Cerebellar nuclear complex (tissue), 1 donor: Measurements from ENCODE around the gene MYD88.

Experiments used
- DNase-seq, 2 experiments: peaks; one replicate each; lab custom pipeline; 2025; lab: John Stamatoyannopoulos, UW

MYD88 gene

GRCh38 chr3:38112378-38112761 is 26.1 kb upstream of the MYD88 start:
- no peak for DNase-seq

GRCh38 chr3:38114052-38114874 is 24.2 kb upstream of the MYD88 start:
- DNase-seq: no peak

DNA sequence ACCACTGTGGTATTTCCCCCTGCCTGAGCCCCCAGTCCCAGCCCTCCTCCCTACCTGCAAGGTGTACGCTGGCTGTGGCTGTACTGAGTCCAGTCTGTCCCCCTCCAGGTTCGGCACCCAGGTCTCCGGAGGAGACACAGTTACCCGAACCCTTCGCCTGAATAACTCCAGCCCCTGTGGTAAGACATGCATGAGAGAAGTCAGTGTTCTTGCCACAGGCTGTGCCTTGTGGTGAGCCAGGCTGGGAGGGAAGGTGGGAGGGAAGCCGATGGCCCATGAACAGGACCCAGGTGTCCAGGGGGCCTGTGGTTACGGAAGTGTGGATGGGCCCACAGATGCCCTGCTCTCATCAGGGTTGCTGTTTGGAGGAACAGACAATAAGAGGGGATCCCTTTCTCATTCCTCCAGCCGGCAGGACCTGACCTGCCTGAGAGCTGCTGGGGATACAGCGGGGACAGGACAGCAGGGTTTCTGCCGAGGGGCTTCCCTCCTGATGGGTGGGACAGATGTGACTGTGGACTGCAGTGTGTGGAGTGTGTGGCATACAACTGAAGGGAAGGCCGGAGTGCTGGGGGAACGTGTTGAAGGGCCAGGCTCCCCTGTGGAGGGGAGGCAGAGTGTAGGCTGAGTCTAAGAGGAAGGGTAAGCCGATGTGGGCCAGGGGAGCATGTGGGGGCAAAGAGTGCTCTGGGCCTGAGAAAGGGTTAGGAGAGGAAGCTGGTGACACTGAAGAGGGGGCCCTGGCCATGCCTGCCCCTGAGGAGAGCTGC is 23.4 kb upstream of the MYD88 start:
- DNase-seq: no peak

DNA sequence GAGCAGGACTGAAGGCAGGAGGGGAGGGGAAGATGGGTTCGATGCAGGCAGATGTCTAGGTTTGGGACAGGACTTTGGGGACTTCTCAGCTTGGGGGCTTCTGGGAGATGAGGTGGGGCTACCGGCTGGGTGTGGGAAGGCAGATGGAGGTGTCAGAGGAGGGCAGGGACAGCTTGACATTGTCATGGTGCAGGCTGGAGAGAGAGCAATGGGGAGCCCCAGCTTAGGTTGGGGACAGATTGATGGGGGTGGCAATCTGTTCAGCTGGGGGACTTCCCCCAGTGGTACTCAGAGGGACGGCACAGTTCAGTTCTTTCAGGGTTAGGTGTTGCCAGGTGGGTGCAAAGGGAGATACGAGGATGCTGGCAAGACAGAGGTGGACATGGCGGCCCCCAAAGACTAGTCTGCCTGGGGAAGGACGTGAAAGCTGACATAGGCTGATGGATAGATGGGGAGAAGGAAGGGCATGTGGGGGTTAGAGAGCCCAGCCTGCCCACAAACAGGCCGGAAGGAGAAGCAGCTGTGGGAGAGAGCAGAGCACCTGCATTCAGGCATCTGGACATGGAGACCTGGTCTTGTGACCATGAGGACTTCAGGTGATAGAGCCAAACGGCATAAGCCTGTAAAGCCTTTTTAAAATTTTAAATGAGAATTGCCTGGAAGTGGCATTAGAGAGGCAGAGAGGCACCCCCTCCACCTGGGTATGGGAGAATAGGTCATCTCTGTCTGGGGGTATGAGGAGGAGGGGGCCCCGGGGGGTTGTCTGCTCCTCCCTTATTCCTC is 22.6 kb upstream of the MYD88 start:
- DNase-seq: no peak

- DNase-seq: no peak
Observed at GRCh38 chr3:38116471-38117162, 21.8 kb upstream of the MYD88 start.

DNA sequence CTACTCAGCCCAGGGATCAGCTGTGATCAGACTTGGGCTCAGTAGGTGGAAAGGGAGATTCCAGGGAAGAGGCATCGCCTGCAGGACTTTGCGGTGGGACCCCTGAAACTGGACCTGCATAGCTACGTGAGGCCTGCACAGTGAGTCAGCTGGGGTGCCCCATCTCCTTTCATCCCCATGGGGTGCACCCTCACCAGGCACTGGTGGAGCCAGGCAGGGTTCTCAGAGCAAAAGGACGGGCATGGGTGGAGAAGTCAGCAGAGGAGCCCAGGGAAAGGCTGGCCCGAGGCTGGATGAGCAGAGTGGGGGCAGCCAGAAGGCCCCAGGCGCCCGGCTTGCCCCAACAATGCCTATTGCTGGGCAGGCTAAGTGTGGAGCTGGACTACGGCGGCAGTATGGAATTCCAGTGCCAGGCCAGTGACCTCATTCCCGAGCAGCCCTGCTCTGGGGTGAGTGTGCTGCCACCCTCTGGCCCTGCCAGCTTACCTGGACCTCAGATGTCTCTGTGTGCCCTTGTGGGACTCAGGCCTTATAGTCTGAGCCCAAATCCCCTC is 21.2 kb upstream of the MYD88 start:
- no peak for DNase-seq

DNA sequence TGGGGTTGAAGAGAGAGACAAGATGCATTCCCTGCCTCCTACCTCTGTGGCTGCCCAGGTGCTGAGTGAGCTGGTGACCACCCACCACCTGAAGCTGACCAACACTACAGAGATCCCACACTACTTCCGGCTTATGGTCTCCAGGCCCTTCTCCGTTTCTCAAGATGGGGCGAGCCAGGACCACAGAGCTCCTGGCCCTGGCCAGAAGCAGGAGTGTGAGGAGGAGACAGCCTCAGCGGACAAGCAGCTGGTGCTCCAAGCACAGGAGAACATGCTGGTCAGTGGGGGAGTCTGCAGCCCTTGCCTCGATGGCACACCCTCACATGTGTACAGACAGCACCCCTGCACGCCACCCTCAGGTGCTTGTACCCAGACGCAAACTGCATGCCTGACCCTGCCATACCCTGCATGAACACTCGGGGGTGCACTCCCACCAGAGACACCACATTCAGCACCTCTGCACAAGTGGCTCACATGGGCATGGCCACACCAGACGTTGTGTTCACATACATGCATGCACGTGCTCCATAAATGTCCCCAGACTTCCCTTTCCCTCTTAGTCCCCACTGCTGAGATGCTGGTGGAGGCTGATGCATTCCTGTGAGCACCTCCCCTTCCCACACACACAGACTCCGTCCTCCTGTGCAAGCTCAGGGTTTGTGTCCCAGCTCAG is 20.6 kb upstream of the MYD88 start:
- DNase-seq: no peak

GRCh38 chr3:38118421-38119247 is 19.8 kb upstream of the MYD88 start:
- DNase-seq: no peak

GRCh38 chr3:38119248-38119544 is 19.3 kb upstream of the MYD88 start:
- DNase-seq: no peak

DNA sequence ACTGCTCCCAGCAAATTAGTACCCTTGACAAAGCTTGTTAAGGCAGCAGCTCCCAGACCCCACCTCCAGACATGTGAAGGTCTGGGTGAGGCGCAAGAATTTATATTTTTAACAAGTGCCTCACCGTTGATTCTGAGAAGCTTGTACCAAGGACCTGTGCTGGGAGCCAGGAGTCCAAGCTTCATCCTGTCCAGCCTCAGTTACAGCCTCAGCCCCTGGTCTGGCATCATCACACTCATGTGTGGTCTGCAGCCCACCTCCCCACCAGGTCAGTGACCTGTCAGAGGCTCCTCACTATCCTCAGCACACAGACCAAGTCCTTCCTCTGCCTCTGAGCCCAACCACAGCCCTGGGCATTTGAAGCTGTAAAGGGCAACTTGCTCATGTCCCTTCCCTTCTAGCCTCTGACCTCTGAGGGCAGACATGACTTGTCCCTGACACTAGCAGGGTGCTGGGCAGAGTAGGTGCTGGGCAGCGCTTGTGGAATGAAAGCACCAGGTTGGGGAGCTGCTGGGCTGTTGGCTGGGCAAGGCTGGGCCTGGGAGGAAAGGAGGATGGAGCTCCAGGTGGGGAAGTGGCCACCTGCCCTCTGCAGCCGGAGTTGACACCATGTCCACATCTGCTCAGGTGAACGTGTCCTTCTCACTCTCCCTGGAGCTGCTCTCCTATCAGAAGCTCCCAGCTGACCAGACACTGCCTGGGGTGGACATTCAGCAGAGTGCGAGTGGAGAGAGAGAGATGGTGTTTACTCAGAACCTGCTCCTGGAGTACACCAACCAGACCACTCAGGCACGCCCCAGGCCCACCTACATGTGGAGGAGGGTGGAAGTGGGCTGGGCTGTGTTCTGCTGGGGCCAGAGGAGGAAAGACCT is 18.4 kb upstream of the MYD88 start:
- DNase-seq: no peak

DNA sequence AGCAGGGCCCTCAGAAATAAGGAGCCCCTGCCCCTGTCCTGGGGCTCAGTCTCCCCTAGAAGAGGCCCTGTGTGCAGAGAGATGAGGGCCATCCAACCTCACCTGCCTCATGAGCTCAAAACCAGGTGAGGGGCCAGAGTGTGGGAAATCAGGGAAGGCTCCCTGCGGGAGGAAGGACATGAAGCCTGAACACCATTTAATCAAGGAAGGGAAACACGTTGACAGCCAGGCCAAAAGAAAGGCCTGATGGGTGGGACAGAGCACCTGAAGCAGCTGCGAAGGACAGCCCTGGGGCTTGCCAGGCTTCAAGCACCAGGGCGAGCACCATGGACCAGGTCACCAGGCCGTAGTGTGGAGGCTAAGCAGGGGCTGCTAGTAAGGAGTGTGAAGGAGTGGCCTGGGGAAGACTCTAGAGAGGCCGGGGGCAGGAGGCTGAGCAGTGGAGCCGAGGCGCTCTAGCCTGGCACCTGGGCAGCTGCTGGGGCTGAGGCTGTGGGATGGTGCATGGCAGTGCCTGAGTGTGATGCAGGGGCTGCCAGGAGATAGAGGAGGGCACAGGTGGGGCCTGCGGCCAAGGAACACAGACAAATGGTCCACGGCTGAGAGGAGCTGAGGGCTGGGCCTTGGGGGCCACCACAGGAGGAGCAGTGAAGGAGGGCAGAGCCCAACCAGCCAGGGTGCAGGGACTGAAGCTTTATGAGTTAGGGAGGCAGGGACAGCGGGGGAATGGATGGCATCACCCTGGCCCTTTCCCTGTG is 17.6 kb upstream of the MYD88 start:
- no peak for DNase-seq

GRCh38 chr3:38121451-38121831 is 17.0 kb upstream of the MYD88 start:
- no peak for DNase-seq

- no peak for DNase-seq
Observed at GRCh38 chr3:38121832-38122461, 16.5 kb upstream of the MYD88 start.

DNA sequence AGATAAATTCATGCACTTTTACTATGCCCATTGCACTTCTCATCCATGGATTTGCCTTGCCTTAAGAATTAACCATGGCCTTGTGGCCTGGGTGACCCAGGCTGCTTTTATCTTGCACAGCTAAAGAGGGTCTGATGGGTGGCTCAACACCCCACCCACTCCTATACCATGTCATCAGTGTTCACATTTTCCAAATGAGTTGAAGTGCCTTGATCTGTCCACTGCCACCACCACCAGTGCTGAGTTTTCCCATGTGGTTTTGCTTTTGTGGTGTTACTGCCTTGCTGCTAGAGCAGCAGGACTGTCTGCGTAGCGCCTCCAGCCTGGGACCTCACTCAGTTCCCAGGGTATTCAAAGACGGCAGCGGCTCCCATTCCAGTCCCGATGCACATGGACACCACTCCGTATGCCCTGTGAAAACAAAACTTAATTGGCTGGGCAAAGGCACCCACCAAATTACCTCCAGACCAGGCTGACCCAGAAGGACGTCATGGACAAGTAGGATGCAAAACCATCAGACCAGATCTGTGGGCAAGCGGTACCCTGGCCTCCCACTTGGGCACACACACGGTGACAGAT is 15.7 kb upstream of the MYD88 start:
- no peak for DNase-seq

DNA sequence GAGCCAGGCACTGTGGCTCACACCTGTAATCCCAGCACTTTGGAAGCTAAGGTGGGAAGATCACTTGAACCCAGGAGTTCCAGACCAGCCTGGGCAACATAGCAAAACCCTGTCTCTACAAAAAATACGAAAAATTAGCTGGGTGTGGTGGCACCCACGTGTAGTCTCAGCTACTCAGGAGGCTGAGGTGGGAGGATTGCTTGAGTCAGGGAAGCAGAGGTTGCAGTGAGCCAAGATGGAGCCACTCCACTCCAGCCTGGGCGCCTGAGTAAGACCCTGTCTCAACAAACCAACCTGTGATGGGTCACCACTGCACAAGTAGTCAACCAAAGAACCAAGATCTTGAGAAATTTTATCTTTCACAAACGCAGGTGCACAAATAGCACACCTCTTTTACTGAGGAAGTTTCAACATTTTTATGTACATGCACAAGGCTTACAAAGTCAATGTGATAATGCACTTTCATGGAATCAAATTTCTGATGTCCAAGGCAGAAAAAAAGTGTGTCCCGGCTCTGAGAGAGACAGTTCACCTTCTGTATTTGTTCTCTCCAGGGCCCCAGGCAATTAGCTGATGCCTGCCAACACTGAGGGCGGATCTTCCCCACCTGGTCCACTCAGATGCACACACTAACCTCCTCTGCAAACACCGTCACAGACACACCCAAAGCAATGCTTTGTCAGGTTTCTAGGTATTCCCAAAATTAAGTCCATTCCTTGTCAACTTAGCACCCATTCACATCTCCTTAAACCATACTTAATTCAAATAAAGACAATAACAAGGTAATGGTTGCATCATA is 13.9 kb upstream of the MYD88 start:
- DNase-seq: no peak

- DNase-seq: no peak
Observed at GRCh38 chr3:38125305-38126120, 12.9 kb upstream of the MYD88 start.
